Measurements from ENCODE around the gene R3HDM4. TPM values are rescaled to one million over a fixed set of nuclear protein-coding genes. Genes with fewer than 3 reads are reported as not detected.
A peak's percentile ranks its signal among the peaks of the same experiment; 100 is the strongest.

The R3HDM4 gene
- total RNA-seq, 1 donor from 2014 or later: 57.9 TPM

DNA sequence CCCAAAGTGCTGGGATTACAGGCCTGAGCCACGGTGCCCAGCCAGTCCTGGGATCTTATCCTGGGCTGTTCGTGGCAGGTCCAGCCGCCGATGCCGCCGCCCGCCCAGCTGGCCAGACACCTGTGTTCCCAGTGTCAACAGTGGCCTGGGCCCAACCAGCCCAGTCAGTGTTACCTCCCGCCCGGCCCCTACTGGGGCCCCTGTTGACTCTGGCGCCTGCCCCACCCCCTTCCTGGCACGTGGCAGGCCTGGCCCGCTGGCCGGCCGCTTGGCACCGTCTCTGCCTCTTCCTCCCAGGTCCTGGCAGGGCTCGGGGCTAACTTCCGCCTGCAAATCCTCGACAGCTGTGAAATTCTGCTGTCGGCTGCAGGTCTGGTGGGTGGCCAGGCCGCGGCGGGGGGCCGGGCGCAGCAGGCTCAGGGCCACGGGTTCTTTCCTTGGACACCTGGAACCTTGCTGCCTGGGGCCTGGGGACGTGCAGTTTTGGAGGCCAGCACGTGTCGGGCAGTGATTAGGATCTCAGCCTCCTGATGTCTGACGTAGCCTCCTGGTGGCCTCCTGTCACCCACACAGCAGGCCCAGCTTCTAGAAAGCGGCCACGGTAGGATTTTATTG, 22.0 kb upstream of the R3HDM4 start:
- H3K79me2 ChIP-seq (ENCODE audit: insufficient read depth, low read length): peaks cover 59% of the 10 kb centered on the region
- peak overlapping the region; percentile 20 for H3K4me3 Mint-ChIP-seq (ENCODE audit: unreplicated experiment)
- peak overlapping the region; percentile 30 for H3K4me2 ChIP-seq (ENCODE audit: low read length)
- peaks cover 2% of the 10 kb centered on the region for H3K36me3 ChIP-seq (ENCODE audit: insufficient read depth, low read length)
- no peak overlapping the region for H2AFZ ChIP-seq (ENCODE audit: low read depth, low read length)
- no peaks in the 10 kb centered on the region for H3K9me3 ChIP-seq (ENCODE audit: insufficient read depth, low read depth, low read length)
- no peaks in the 10 kb centered on the region for H3K9me3 Mint-ChIP-seq (ENCODE audit: unreplicated experiment)
- H3K27ac ChIP-seq (ENCODE audit: low read depth, low read length): no peak overlapping the region
- H3K27me3 ChIP-seq (ENCODE audit: insufficient read depth, low read length): no peaks in the 10 kb centered on the region
- H3K4me3 ChIP-seq (ENCODE audit: insufficient read depth, low read depth, low read length): no peak overlapping the region
- H3K27ac Mint-ChIP-seq (ENCODE audit: unreplicated experiment): no peak overlapping the region
- H3K27me3 Mint-ChIP-seq (ENCODE audit: low read depth, unreplicated experiment): no peaks in the 10 kb centered on the region
- H4K20me1 ChIP-seq (ENCODE audit: insufficient read depth, low read length): peaks cover 25% of the 10 kb centered on the region
- FAIRE-seq: no peak
- peaks cover 11% of the 10 kb centered on the region for H3K36me3 Mint-ChIP-seq (ENCODE audit: low read depth, unreplicated experiment)
- TF ChIP-seq EZH2 (IDR thresholded peaks at IDR 0.05; ENCODE audit: insufficient read depth, low read length): no peak
- TF ChIP-seq, protein P1, sequence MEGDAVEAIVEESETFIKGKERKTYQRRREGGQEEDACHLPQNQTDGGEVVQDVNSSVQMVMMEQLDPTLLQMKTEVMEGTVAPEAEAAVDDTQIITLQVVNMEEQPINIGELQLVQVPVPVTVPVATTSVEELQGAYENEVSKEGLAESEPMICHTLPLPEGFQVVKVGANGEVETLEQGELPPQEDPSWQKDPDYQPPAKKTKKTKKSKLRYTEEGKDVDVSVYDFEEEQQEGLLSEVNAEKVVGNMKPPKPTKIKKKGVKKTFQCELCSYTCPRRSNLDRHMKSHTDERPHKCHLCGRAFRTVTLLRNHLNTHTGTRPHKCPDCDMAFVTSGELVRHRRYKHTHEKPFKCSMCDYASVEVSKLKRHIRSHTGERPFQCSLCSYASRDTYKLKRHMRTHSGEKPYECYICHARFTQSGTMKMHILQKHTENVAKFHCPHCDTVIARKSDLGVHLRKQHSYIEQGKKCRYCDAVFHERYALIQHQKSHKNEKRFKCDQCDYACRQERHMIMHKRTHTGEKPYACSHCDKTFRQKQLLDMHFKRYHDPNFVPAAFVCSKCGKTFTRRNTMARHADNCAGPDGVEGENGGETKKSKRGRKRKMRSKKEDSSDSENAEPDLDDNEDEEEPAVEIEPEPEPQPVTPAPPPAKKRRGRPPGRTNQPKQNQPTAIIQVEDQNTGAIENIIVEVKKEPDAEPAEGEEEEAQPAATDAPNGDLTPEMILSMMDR (IDR thresholded peaks at IDR 0.05; ENCODE audit: insufficient read depth, low read depth, low read length): no peak
- no peak overlapping the region for H3K9ac ChIP-seq (ENCODE audit: low read length)
- H3K4me1 Mint-ChIP-seq (ENCODE audit: low read depth, unreplicated experiment): peaks cover 9% of the 10 kb centered on the region
- H3K4me1 ChIP-seq (ENCODE audit: insufficient read depth, low read length): peaks cover 36% of the 10 kb centered on the region
- DNase-seq (ENCODE audit: low read depth): peak; percentile 57

DNA sequence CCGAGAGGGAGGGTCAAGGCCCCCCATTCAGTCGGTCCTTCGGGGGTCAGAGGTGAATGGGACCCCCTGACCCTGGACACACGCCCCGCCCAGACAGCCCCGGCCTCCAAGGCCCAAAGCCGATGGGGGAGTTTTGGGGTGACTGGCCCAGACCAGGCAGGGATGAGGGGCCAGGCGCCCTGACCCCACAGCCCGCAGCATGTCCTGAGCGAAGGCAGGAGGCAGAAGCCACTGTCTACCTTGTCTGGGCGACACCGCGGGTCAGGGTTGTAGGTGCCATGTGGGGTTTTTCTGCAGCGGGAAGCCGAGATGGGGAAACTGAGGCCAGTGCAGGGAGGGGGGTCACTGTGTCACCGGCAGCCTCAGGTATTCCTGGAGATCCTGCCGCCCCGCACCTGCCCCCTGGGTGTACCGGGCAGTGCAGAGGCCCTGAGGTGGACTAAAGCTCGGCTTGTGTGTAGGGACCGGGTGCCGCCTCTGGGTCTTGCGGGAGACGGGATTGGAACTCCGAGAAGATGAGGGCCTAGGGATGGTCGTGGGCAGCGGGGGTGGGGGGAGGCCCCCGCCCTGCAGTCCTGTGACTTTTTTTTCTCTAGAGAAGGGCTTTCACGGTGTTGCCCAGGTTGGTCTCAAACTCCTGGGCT, 21.3 kb upstream of the R3HDM4 start:
- Mint-ChIP-seq H3K9me3 (ENCODE audit: unreplicated experiment) (no peaks in the 10 kb centered on the region), H3K4me1 (ENCODE audit: low read depth, unreplicated experiment) (peaks cover 8% of the 10 kb centered on the region), H3K27ac (ENCODE audit: unreplicated experiment) (no peak overlapping the region), H3K27me3 (ENCODE audit: low read depth, unreplicated experiment) (no peaks in the 10 kb centered on the region), H3K4me3 (ENCODE audit: unreplicated experiment) (no peak overlapping the region), H3K36me3 (ENCODE audit: low read depth, unreplicated experiment) (peaks cover 12% of the 10 kb centered on the region)
- no peak overlapping the region for H3K9ac ChIP-seq (ENCODE audit: low read length)
- no peak for TF ChIP-seq EZH2 (IDR thresholded peaks at IDR 0.05; ENCODE audit: insufficient read depth, low read length)
- TF ChIP-seq, protein P1 (IDR thresholded peaks at IDR 0.05; ENCODE audit: insufficient read depth, low read depth, low read length): no peak
- peak overlapping the region; percentile 30 for H3K4me2 ChIP-seq (ENCODE audit: low read length)
- peaks cover 22% of the 10 kb centered on the region for H4K20me1 ChIP-seq (ENCODE audit: insufficient read depth, low read length)
- H3K27ac ChIP-seq (ENCODE audit: low read depth, low read length): no peak overlapping the region
- H3K4me3 ChIP-seq (ENCODE audit: insufficient read depth, low read depth, low read length): no peak overlapping the region
- H3K27me3 ChIP-seq (ENCODE audit: insufficient read depth, low read length): no peaks in the 10 kb centered on the region
- DNase-seq (ENCODE audit: low read depth) (no peak), FAIRE-seq (no peak)
- peaks cover 2% of the 10 kb centered on the region for H3K36me3 ChIP-seq (ENCODE audit: insufficient read depth, low read length)
- no peaks in the 10 kb centered on the region for H3K9me3 ChIP-seq (ENCODE audit: insufficient read depth, low read depth, low read length)
- peaks cover 52% of the 10 kb centered on the region for H3K79me2 ChIP-seq (ENCODE audit: insufficient read depth, low read length)
- H3K4me1 ChIP-seq (ENCODE audit: insufficient read depth, low read length): peaks cover 34% of the 10 kb centered on the region
- H2AFZ ChIP-seq (ENCODE audit: low read depth, low read length): no peak overlapping the region

DNA sequence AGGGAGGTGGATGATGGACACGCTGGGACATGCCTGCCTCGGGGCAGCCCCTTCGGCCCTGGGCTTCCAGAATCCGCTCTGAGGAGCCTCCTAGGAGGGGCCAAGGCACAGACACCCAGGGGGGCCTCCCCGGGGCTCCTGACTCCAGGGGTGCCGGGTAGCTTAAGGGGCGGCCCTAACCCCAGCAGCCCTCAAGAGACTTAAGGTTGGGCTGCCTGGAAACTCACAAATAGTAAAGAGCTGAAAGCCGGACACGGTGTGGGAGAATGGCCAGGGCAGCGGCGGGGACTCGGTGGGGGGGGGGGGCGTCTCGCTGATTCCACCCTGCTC, 20.5 kb upstream of the R3HDM4 start:
- Mint-ChIP-seq H3K4me1 (ENCODE audit: low read depth, unreplicated experiment) (peaks cover 9% of the 10 kb centered on the region), H3K27me3 (ENCODE audit: low read depth, unreplicated experiment) (no peaks in the 10 kb centered on the region), H3K4me3 (ENCODE audit: unreplicated experiment) (no peak overlapping the region), H3K9me3 (ENCODE audit: unreplicated experiment) (no peaks in the 10 kb centered on the region), H3K27ac (ENCODE audit: unreplicated experiment) (peak overlapping the region; percentile 83), H3K36me3 (ENCODE audit: low read depth, unreplicated experiment) (peaks cover 12% of the 10 kb centered on the region)
- no peaks in the 10 kb centered on the region for H3K9me3 ChIP-seq (ENCODE audit: insufficient read depth, low read depth, low read length)
- H4K20me1 ChIP-seq (ENCODE audit: insufficient read depth, low read length): peaks cover 22% of the 10 kb centered on the region
- H3K36me3 ChIP-seq (ENCODE audit: insufficient read depth, low read length): peaks cover 2% of the 10 kb centered on the region
- H3K4me1 ChIP-seq (ENCODE audit: insufficient read depth, low read length): peaks cover 34% of the 10 kb centered on the region
- H3K27me3 ChIP-seq (ENCODE audit: insufficient read depth, low read length): no peaks in the 10 kb centered on the region
- no peak overlapping the region for H3K9ac ChIP-seq (ENCODE audit: low read length)
- peaks cover 48% of the 10 kb centered on the region for H3K79me2 ChIP-seq (ENCODE audit: insufficient read depth, low read length)
- H3K4me2 ChIP-seq (ENCODE audit: low read length): peak overlapping the region; percentile 71
- H3K4me3 ChIP-seq (ENCODE audit: insufficient read depth, low read depth, low read length): no peak overlapping the region
- DNase-seq (ENCODE audit: low read depth) (no peak), FAIRE-seq (no peak)
- H3K27ac ChIP-seq (ENCODE audit: low read depth, low read length): peak overlapping the region; percentile 55
- no peak for TF ChIP-seq EZH2 (IDR thresholded peaks at IDR 0.05; ENCODE audit: insufficient read depth, low read length)
- TF ChIP-seq, protein P1 (IDR thresholded peaks at IDR 0.05; ENCODE audit: insufficient read depth, low read depth, low read length): no peak
- no peak overlapping the region for H2AFZ ChIP-seq (ENCODE audit: low read depth, low read length)
